Stimulated activated CD8-positive, alpha-beta memory T cell treated with anti-CD3 and anti-CD28 coated beads, Interleukin-4, amount 100 ng/mL, for 4 hours (primary cell): ENCODE results near the gene C20orf204.

Experiments
- DNase-seq, 2 donors: peaks; one replicate each; pipeline ENCODE4 v3.0.0-alpha.2; 2020; ENCODE audit warnings: low read depth in 2 of 2, low spot score in 1 of 2

The C20orf204 gene

DNA sequence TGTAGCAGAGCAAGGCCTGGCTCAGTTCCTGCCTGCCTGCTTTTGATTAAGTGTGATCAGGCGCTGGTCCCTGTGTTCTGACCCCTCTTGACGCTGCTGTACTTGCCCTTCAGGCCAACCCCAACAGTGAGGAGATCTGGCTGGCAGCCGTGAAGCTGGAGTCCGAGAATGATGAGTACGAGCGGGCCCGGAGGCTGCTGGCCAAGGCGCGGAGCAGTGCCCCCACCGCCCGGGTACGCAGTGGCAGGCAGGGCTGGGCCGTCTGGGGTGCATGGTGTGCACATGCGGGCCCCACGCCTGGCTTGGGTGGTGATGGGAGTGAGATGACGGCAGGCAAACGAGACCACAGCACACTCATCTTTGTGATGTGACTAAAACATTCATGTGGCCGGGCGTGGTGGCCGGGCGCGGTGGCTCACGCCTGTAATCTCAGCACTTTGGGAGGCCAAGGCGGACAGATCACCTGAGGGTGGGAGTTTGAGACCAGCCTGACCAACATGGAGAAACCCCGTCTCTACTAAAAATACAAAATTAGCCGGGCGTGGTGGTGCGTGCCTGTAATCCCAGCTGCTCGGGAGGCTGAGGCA, 10.1 kb upstream of the C20orf204 start:
- no peak for DNase-seq

GRCh38 chr20:64027981-64028685, 7.8 kb upstream of the C20orf204 start:
- no peak for DNase-seq

DNA sequence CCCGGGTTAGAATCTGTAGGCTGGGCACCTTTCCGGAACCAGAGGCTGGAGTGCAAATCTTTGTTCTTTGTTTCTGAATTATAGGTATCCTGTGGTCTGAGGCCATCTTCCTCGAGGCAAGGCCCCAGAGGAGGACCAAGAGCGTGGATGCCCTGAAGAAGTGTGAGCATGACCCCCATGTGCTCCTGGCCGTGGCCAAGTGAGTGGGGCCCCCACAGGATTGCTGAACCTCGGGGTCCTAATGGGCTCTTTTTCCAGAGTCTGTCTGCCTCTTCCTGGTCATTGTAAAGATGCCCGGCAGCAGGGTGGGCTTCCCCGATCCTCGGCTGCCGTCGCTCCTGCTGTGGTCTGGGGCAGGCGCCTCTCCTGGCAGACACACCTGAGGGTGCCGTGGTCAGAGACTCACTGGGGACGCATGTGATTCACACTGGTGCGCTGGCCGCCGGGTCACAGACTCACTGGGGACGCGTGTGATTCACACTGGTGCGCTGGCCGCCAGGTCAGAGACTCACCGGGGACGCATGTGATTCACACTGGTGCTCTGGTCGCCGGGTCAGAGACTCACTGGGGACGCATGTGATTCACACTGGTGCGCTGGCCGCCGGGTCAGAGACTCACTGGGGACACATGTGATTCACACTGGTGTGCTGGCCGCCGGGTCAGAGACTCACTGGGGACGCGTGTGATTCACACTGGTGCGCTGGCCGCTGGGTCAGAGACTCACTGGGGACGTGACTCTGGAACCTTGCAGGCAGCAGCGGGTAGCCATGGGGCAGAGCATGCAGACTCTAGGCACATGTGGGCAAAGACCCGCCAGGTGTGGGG, 6.5 kb upstream of the C20orf204 start:
- no peak for DNase-seq

DNA sequence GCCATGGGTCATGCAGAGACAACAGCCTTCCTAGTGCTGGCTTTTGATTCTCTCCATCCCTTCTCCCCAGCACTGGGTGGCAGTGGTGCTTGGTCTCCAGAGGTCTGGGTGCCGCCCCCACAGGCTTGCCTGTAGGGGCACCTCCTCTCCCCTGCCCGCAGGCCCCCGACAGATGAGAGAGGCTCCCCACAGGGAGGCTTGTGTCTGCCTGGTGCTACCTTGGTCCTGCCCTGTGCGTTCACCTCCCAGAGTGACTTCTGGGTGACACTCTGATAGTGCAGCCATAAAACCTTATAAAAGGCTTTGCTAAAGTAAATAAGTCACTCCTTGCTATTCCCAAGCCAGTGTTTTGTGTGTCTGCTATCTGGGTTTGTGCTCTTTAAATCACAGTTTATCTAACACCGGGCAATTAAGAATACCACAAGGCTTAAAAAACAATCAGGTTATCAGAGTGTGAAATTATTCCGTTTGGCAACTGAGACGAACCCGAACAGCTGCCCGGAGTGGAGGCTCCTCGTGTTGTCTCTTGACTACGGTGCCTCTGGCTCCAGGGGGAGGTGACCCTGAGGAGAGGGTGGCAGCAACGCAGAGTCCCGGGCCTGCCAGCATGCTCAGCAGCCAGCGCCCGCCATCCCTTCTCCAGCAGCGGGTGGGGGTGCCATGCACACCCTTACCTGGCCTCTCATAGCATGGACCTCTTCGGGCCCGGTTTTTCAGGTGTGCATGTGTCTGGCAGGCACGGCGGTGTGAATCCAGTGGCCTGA, 5.4 kb upstream of the C20orf204 start:
- no peak for DNase-seq

DNA sequence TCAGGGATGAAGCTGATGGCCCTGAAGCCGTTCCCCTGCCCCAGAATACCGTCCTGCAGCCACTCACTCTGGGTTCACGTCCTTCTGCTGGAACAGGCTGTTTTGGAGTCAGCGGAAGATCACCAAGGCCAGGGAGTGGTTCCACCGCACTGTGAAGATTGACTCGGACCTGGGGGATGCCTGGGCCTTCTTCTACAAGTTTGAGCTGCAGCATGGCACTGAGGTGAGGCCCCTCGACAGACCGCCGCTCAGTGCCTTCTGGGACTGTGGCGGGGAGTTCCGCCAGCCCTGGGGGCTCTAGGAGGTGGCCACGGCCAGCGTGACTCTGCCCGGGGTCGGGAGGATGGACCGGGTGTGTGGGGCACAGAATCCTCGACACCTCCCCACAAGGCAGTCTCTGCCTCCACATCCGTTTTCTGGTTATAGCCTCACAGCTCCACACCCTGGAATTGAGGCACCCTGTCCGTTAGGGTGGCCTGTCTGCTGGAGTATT, 4.1 kb upstream of the C20orf204 start:
- DNase-seq = no peak

DNA sequence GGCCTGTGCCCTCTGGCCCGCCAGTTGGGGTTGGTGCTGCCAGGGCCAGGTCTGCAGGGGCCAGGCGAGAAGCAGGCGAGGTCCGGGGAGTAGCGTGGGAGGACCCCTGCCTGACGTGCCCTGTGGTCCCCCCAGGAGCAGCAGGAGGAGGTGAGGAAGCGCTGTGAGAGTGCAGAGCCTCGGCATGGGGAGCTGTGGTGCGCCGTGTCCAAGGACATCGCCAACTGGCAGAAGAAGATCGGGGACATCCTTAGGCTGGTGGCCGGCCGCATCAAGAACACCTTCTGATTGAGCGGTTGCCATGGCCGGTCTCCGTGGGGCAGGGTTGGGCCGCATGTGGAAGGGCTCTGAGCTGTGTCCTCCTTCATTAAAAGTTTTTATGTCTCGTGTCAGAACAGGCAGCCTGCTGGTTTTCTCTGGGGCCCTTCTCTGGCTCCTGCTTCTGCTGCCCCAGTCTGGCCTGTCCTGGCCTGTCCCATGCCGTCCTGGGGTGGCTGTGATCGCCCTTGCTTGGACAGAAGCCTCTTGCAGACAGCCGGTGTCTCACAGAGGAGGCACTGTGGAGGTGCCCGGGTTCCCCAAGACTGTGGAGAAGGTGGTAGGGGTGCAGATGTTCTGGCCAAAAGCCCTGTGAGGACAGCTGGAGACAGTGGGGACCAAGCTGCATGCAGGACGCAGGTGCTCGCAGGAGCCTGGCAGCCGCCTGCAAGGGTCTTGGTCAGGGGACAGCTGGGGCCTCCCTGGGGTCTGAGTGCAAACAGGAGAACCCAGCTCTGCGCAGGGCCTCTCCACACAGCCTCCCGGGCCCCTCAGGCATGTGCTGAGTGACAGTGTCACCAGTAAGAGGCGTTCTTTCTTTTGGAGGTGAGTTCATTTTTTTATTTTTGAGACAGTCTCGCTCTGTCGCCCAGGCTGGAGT, 3.0 kb upstream of the C20orf204 start:
- no peak for DNase-seq

DNA sequence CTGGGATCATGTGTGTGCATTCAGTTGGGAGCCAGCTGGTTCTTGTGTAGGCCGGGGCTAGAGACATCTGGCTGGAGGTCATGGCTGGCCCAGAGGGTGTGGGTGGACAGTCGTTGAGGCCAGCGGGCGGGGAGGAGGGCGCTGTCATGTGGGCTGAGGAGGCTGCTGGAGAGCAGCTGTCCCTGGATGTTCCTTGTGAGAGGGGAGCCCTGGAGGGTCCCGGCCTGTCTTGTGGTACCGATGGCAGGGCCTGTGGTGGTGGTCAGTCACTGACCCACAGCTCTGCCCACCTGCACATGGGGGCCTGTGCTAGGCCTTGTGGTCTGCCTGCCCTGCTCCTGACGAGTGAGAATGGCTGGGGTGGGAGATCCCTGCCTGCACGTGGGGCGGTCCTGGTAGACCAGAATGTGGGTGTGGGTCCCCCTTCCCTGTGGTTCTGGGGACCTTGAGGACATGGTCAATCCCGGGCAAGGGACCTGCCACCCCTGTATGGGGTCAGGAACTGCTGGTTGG, 1.9 kb upstream of the C20orf204 start:
- no peak for DNase-seq

- DNase-seq = no peak
These were observed 683 bp upstream of the C20orf204 start for GRCh38 chr20:64035066-64035932.

DNA sequence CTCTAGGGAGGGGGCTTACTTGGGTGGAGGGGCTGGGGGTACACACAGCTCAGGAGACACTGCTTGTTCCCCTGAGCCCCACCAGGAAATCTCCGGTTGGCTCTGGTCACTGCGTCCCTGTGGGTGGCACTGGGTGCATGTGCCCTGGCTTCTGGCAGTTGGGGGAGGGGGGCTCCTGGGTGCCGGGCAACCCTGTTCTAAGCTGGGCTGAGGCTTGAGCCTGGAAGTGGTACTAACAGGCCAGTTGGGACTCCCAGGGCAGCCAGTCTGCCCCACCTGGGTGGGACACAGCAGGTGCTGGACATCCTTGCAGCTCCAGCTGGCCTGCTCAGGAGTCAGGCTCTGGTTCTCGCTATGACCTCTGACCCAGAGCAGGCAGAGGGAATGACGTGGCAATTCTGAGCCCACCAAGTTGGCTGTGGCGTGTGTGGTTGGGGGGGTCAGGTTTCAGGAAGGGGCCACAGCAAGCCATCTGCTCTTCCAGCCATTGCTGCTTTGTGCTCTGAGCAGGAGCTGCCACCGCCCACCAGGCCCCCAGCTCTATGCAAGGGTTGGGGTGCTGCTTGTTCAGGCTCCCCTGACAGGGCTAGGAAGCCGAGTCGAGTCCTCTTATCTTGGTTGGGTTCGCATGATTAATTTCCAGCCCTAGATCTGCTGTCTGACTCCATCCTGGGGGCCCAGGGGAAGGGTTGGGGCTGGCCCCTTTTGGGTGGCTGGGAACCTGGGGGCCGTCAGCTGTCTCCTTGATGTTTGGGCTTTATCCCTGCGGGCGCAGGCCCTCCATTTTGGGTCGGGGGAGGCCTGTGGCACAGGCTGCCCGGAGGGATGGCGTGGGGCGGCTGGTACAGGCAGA, 590 bp downstream of the C20orf204 start:
- DNase-seq = no peak

- DNase-seq = no peak
These were observed 1.2 kb downstream of the C20orf204 start for GRCh38 chr20:64037199-64037497.

- no peak for DNase-seq
These were observed 1.7 kb downstream of the C20orf204 start for GRCh38 chr20:64037498-64038213.

GRCh38 chr20:64038224-64038564, 2.2 kb downstream of the C20orf204 start:
- DNase-seq = no peak

GRCh38 chr20:64038565-64039292, 2.7 kb downstream of the C20orf204 start:
- peak; percentile 44 to 45 for DNase-seq

- no peak for DNase-seq
These were observed 3.5 kb downstream of the C20orf204 start for GRCh38 chr20:64039293-64040160.

- DNase-seq = no peak
These were observed 4.5 kb downstream of the C20orf204 start for GRCh38 chr20:64040231-64041039.
